WTC11 (cell line): Measurements from ENCODE around the gene PLEKHA5.

Experiments
- CTCF ChIP-seq: fragments of 200-600 bp; IDR thresholded peaks from 2 replicates; pipeline ENCODE4 v1.8.0; 2022; ENCODE audit warnings: antibody characterized with exemption
- ESRRA ChIP-seq: sonication (generic); formaldehyde crosslinking; IDR thresholded peaks from 2 replicates; pipeline ENCODE4 v1.8.1; 2022; ENCODE audit warnings: mild to moderate bottlenecking, missing genetic modification reagents, borderline replicate concordance
- GABPB1 ChIP-seq: sonication (generic); formaldehyde crosslinking; IDR thresholded peaks from 2 replicates; pipeline ENCODE4 v1.8.1; 2023; ENCODE audit warnings: mild to moderate bottlenecking, missing genetic modification reagents
- HMGXB4 ChIP-seq: sonication (generic); formaldehyde crosslinking; IDR thresholded peaks from 2 replicates; pipeline ENCODE4 v1.8.1; 2023; ENCODE audit warnings: mild to moderate bottlenecking, moderate library complexity, missing genetic modification reagents
- KAT7 ChIP-seq: sonication (generic); formaldehyde crosslinking; IDR thresholded peaks from 2 replicates; pipeline ENCODE4 v1.8.1; 2023; ENCODE audit warnings: missing genetic modification reagents, mild to moderate bottlenecking, borderline replicate concordance
- NFYB ChIP-seq: sonication (generic); formaldehyde crosslinking; conservative IDR thresholded peaks from 2 replicates; pipeline ENCODE4 v1.8.0; 2022; ENCODE audit warnings: low read depth, missing genetic modification reagents
- PRRX2 ChIP-seq: fragments of 250-450 bp; sonication (Bioruptor Pico); IDR thresholded peaks from 2 replicates; pipeline ENCODE4 v1.8.0; 2021; ENCODE audit warnings: mild to moderate bottlenecking
- SOX15 ChIP-seq: fragments of 250-450 bp; sonication (Bioruptor Pico); IDR thresholded peaks from 2 replicates; pipeline ENCODE4 v1.9.0; 2021; ENCODE audit warnings: mild to moderate bottlenecking
- TEAD4 ChIP-seq: sonication (generic); formaldehyde crosslinking; IDR thresholded peaks from 2 replicates; pipeline ENCODE4 v1.8.0; 2022; ENCODE audit warnings: mild to moderate bottlenecking, missing genetic modification reagents
- ZBTB21 ChIP-seq: sonication (generic); formaldehyde crosslinking; IDR thresholded peaks from 2 replicates; pipeline ENCODE4 v1.8.1; 2023; ENCODE audit warnings: mild to moderate bottlenecking, missing genetic modification reagents, borderline replicate concordance
- ZNF138 ChIP-seq: sonication (generic); formaldehyde crosslinking; conservative IDR thresholded peaks from 2 replicates; pipeline ENCODE4 v1.8.1; 2022; ENCODE audit warnings: mild to moderate bottlenecking, moderate library complexity, missing genetic modification reagents

- TF ChIP-seq HMGXB4 (CRISPR knock-in tag) (no peak), TEAD4 (CRISPR knock-in tag) (no peak), CTCF (no peak), ZBTB21 (no peak), NFYB (CRISPR knock-in tag) (no peak), ZNF138 (CRISPR knock-in tag) (no peak), KAT7 (CRISPR knock-in tag) (no peak), PRRX2 (CRISPR knock-in tag) (no peak), GABPB1 (CRISPR knock-in tag) (no peak), ESRRA (CRISPR knock-in tag) (no peak), SOX15 (CRISPR knock-in tag) (no peak)
Measured at GRCh38 chr12:19088606-19089005, 40.9 kb upstream of the PLEKHA5 start.
